HCT116 (cell line): ENCODE measurements around the gene DAZAP2.

Experiments used
- ATF3 ChIP-seq: IDR thresholded peaks from 2 replicates; pipeline ENCODE4 v1.6.1; 2012
- CEBPB ChIP-seq: IDR thresholded peaks from 2 replicates; pipeline ENCODE4 v1.6.1; 2012; ENCODE audit warnings: low read depth
- MAX ChIP-seq: IDR thresholded peaks from 2 replicates; pipeline ENCODE4 v1.6.1; 2012
- RAD21 ChIP-seq: IDR thresholded peaks from 2 replicates; pipeline ENCODE4 v1.6.1; 2012; ENCODE audit warnings: low read depth, mild to moderate bottlenecking
- SP1 ChIP-seq: IDR thresholded peaks from 2 replicates; pipeline ENCODE4 v1.6.1; 2012; ENCODE audit warnings: low read depth
- YY1 ChIP-seq: IDR thresholded peaks from 2 replicates; pipeline ENCODE4 v1.6.1; 2011; ENCODE audit warnings: low read length, low read depth, moderate library complexity, mild to moderate bottlenecking; ENCODE audit not compliant: insufficient replicate concordance; ENCODE audit errors: extremely low read depth
- TF ChIP-seq, protein P1 (sequence below), 3 experiments: fragments of 200-600 bp in 1 of 3; sonication (generic) in 1 of 3; IDR thresholded peaks in 2 of 3; conservative IDR thresholded peaks in 1 of 3; 2 replicates each; pipeline ENCODE4 v1.5.1; 2012 to 2017; ENCODE audit warnings: low read depth in 2 of 3, low read length in 2 of 3, antibody characterized with exemption in 1 of 3, borderline replicate concordance in 1 of 3, control low read depth in 1 of 3, mild to moderate bottlenecking in 1 of 3, mixed read lengths in 1 of 3, mixed run types in 1 of 3, moderate library complexity in 1 of 3; ENCODE audit not compliant: insufficient read depth in 1 of 3

- TF ChIP-seq CEBPB: no peak
- no peak for TF ChIP-seq YY1
- TF ChIP-seq, protein P1, sequence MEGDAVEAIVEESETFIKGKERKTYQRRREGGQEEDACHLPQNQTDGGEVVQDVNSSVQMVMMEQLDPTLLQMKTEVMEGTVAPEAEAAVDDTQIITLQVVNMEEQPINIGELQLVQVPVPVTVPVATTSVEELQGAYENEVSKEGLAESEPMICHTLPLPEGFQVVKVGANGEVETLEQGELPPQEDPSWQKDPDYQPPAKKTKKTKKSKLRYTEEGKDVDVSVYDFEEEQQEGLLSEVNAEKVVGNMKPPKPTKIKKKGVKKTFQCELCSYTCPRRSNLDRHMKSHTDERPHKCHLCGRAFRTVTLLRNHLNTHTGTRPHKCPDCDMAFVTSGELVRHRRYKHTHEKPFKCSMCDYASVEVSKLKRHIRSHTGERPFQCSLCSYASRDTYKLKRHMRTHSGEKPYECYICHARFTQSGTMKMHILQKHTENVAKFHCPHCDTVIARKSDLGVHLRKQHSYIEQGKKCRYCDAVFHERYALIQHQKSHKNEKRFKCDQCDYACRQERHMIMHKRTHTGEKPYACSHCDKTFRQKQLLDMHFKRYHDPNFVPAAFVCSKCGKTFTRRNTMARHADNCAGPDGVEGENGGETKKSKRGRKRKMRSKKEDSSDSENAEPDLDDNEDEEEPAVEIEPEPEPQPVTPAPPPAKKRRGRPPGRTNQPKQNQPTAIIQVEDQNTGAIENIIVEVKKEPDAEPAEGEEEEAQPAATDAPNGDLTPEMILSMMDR (IDR thresholded peaks at IDR 0.05 in 2 of 3, conservative IDR thresholded peaks at IDR 0.05 in 1 of 3; ENCODE audit: borderline replicate concordance in 1 of 3, insufficient read depth in 1 of 3, low read depth in 2 of 3, low read length in 2 of 3): no peak
- TF ChIP-seq ATF3: no peak
- no peak for TF ChIP-seq RAD21
- peak; percentile 97 for TF ChIP-seq MAX
- peak; percentile 69 for TF ChIP-seq SP1
Observed at GRCh38 chr12:51270067-51270950, 31.7 kb downstream of the DAZAP2 start, which contains the start of gene SMAGP.
